Measurements from ENCODE around the gene SDK1. TPM values are rescaled to one million over a fixed set of nuclear protein-coding genes. Genes with fewer than 3 reads are reported as not detected.

SDK1 gene
- total RNA-seq, 1 experiment from 2014 or later = 20.0 TPM

GRCh38 chr7:3438352-3438751, 137.3 kb downstream of the SDK1 start:
- no TSS peak for BruUV-seq (replicated peaks)
- no peak overlapping the region for H3K4me3 Mint-ChIP-seq (ENCODE audit: low read depth, unreplicated experiment)
- no peak for DNase-seq
- CTCF ChIA-PET = no interaction called here
- no peak overlapping the region for H3K27ac Mint-ChIP-seq (ENCODE audit: unreplicated experiment)
- peaks cover 53% of the 10 kb centered on the region for H3K4me1 Mint-ChIP-seq (ENCODE audit: low read depth, unreplicated experiment)
- intact Hi-C loops (cut with micrococcal nuclease; ENCODE audit: unreplicated experiment) = no loop called here
- no peak for TF ChIP-seq CTCF (IDR thresholded peaks at IDR 0.05; ENCODE audit: unreplicated experiment)
- H3K36me3 Mint-ChIP-seq (ENCODE audit: insufficient read depth, unreplicated experiment) = peaks cover 5% of the 10 kb centered on the region
- no peaks in the 10 kb centered on the region for H3K27me3 Mint-ChIP-seq (ENCODE audit: unreplicated experiment)
- H3K9me3 Mint-ChIP-seq (ENCODE audit: low read depth, unreplicated experiment) = no peaks in the 10 kb centered on the region

- BruUV-seq (replicated peaks) = no TSS peak
- Mint-ChIP-seq H3K27me3 (ENCODE audit: unreplicated experiment) (no peaks in the 10 kb centered on the region), H3K9me3 (ENCODE audit: low read depth, unreplicated experiment) (no peaks in the 10 kb centered on the region), H3K36me3 (ENCODE audit: insufficient read depth, unreplicated experiment) (peaks cover 5% of the 10 kb centered on the region), H3K4me1 (ENCODE audit: low read depth, unreplicated experiment) (peaks cover 53% of the 10 kb centered on the region), H3K27ac (ENCODE audit: unreplicated experiment) (peak overlapping the region; percentile 54), H3K4me3 (ENCODE audit: low read depth, unreplicated experiment) (peak overlapping the region; percentile 25)
- DNase-seq = peak; percentile 40
- intact Hi-C loops (cut with micrococcal nuclease; ENCODE audit: unreplicated experiment) = no loop called here
- CTCF ChIA-PET = interaction anchor here (0.6 to 1.4 kb wide), 8 partner anchors 19 to 499 kb away, joined by 3 read pairs; no protein-coding TSS in a partner anchor
- no peak for TF ChIP-seq CTCF (IDR thresholded peaks at IDR 0.05; ENCODE audit: unreplicated experiment)
Observed at GRCh38 chr7:3439333-3440030, 138.4 kb downstream of the SDK1 start.

- H3K4me3 Mint-ChIP-seq (ENCODE audit: low read depth, unreplicated experiment) = no peak overlapping the region
- intact Hi-C loops (cut with micrococcal nuclease; ENCODE audit: unreplicated experiment) = no loop called here
Observed at GRCh38 chr7:3440509-3440908, 139.5 kb downstream of the SDK1 start.

GRCh38 chr7:3443716-3444115, 142.7 kb downstream of the SDK1 start:
- H3K27me3 Mint-ChIP-seq (ENCODE audit: unreplicated experiment) = no peaks in the 10 kb centered on the region
- no peaks in the 10 kb centered on the region for H3K36me3 Mint-ChIP-seq (ENCODE audit: insufficient read depth, unreplicated experiment)
- intact Hi-C loops (cut with micrococcal nuclease; ENCODE audit: unreplicated experiment) = no loop called here
- H3K9me3 Mint-ChIP-seq (ENCODE audit: low read depth, unreplicated experiment) = peaks cover 8% of the 10 kb centered on the region
- H3K4me3 Mint-ChIP-seq (ENCODE audit: low read depth, unreplicated experiment) = no peak overlapping the region
- no TSS peak for BruUV-seq (replicated peaks)
- TF ChIP-seq CTCF (IDR thresholded peaks at IDR 0.05; ENCODE audit: unreplicated experiment) = no peak
- no peak overlapping the region for H3K27ac Mint-ChIP-seq (ENCODE audit: unreplicated experiment)
- peaks cover 18% of the 10 kb centered on the region for H3K4me1 Mint-ChIP-seq (ENCODE audit: low read depth, unreplicated experiment)
- DNase-seq = no peak
- CTCF ChIA-PET = interaction anchor here (0.6 kb wide), 1 partner anchor 588 kb away, joined by 3 read pairs; no protein-coding TSS in a partner anchor

More at GRCh38 chr7:3440509-3440908, 139.5 kb downstream of the SDK1 start:
- BruUV-seq (replicated peaks) = no TSS peak
- H3K27ac Mint-ChIP-seq (ENCODE audit: unreplicated experiment) = no peak overlapping the region
- H3K27me3 Mint-ChIP-seq (ENCODE audit: unreplicated experiment) = no peaks in the 10 kb centered on the region
- TF ChIP-seq CTCF (IDR thresholded peaks at IDR 0.05; ENCODE audit: unreplicated experiment) = no peak
- no peak for DNase-seq
- CTCF ChIA-PET = interaction anchor here (1.2 kb wide), 1 partner anchor 20 kb away, joined by 3 read pairs; no protein-coding TSS in a partner anchor
- H3K4me1 Mint-ChIP-seq (ENCODE audit: low read depth, unreplicated experiment) = peaks cover 50% of the 10 kb centered on the region
- peaks cover 5% of the 10 kb centered on the region for H3K36me3 Mint-ChIP-seq (ENCODE audit: insufficient read depth, unreplicated experiment)
- peaks cover under 1% of the 10 kb centered on the region for H3K9me3 Mint-ChIP-seq (ENCODE audit: low read depth, unreplicated experiment)
